AG04450 (cell line): ENCODE results near the gene TBX5. TPM values are rescaled to one million over a fixed set of nuclear protein-coding genes. Genes with fewer than 3 reads are reported as not detected.

Experiments used
- CTCF ChIA-PET: fragments of 300-600, 350-600 bp; formaldehyde crosslinking; extraction: SDS; loops from one replicate; lab custom pipeline; 2022; ENCODE audit warnings: antibody characterized with exemption, inconsistent platforms; lab: Charles Lee
- POLR2A ChIA-PET: fragments of 350-600 bp; formaldehyde crosslinking; extraction: SDS; loops from one replicate; lab custom pipeline; 2021; ENCODE audit warnings: antibody characterized with exemption, inconsistent platforms; lab: Yijun Ruan, JAX
- DNase-seq: peaks from one replicate; pipeline ENCODE4 v3.0.0-alpha.2; 2011; ENCODE audit warnings: low read depth, low spot score
- H3K27ac ChIP-seq: one replicate; pipeline ENCODE4 v1.5.1; 2012; ENCODE audit warnings: low read depth, low read length, control low read depth
- H3K27me3 ChIP-seq: one replicate; pipeline ENCODE4 v1.6.0; 2012; ENCODE audit warnings: low read length; ENCODE audit not compliant: control insufficient read depth, insufficient read depth
- H3K4me3 ChIP-seq: 2 replicates; pipeline ENCODE4 v1.5.1; 2011; ENCODE audit warnings: mild to moderate bottlenecking, low read depth, low read length, control low read depth
- H3K9me3 ChIP-seq: 2 replicates; pipeline ENCODE4 v1.5.1; 2012; ENCODE audit warnings: low read length; ENCODE audit not compliant: control insufficient read depth, insufficient read depth
- CTCF ChIP-seq: IDR thresholded peaks from 2 replicates; pipeline ENCODE4 v1.5.1; 2011; ENCODE audit warnings: low read depth, low read length, control low read depth, inconsistent platforms
- polyA plus RNA-seq: library from polyadenylated mRNA; depleted of rRNA; stranded (reverse); fragments of >200 nt; gene quantifications from 2 replicates; pipeline ENCODE4 v1.2.3, GENCODE V29; 2011

The TBX5 gene
- polyA plus RNA-seq, 1 experiment, result 16.8 TPM

GRCh38 chr12:114305446-114305845 lies 100.5 kb downstream of the TBX5 start:
- TF ChIP-seq CTCF, result no peak
- Histone ChIP-seq H3K27me3 (peaks cover 2% of the 10 kb centered on the region), H3K4me3 (no peak overlapping the region), H3K9me3 (no peaks in the 10 kb centered on the region), H3K27ac (no peak overlapping the region)
- POLR2A ChIA-PET, result no interaction called here
- CTCF ChIA-PET, result no interaction called here
- no peak for DNase-seq
